ENCODE results near the gene DPP7.

DPP7 gene

DNA sequence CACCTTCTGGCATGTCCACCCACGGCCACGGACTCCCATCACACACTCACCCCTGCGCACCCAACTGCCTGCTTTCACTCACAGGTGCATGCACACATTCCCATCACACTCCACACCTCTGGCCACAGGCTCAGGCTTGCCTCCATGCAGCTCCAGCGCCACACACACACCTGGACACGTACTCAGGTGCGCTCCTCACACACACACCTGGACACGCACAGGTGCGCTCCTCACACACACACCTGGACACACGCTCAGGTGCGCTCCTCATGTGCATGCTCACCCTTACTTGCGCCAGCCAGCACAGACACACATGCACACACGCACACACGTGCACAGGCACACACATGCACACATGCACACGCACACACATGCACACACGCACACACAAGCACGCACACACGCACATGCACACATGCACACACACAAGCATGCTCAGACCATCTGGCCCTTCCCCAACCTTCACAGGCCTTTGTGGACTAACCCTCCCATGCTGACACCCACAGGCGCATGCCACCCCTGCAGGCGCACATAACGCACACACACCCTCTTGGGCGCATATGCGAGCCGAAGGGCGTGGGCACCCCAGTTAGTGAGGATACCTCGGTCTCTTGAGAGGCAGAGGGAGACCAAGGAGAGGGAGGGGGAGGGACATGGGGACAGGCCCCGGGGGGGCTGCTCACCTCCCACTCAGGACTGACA, 32.7 kb upstream of the DPP7 start:
- no peak overlapping the region for H3K4me3 ChIP-seq (ENCODE audit: low read depth, low read length)
- TF ChIP-seq, protein P1, sequence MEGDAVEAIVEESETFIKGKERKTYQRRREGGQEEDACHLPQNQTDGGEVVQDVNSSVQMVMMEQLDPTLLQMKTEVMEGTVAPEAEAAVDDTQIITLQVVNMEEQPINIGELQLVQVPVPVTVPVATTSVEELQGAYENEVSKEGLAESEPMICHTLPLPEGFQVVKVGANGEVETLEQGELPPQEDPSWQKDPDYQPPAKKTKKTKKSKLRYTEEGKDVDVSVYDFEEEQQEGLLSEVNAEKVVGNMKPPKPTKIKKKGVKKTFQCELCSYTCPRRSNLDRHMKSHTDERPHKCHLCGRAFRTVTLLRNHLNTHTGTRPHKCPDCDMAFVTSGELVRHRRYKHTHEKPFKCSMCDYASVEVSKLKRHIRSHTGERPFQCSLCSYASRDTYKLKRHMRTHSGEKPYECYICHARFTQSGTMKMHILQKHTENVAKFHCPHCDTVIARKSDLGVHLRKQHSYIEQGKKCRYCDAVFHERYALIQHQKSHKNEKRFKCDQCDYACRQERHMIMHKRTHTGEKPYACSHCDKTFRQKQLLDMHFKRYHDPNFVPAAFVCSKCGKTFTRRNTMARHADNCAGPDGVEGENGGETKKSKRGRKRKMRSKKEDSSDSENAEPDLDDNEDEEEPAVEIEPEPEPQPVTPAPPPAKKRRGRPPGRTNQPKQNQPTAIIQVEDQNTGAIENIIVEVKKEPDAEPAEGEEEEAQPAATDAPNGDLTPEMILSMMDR (conservative IDR thresholded peaks at IDR 0.05; ENCODE audit: low read depth, low read length) = no peak
- DNase-seq (ENCODE audit: low read depth) = no peak

DNA sequence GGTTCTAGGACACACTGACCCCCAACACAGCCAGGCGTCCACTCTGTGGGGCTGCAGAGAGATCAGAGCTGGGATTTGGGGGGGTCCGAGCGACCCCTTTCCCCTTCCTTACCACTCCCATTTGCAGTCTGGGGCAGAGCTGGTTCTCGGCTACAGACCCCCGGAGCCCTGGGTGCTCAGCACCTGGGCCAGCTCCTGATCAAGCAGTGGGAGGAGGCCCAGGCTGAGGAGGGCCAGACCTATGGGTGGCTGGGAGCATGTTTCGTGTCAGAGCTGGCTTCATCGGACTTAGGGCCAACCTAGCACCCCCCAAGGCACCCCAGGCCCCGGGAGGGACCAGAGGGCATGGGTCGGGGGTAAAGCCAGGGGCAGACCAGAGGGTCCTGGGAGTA, 32.0 kb upstream of the DPP7 start:
- no peak overlapping the region for H3K4me3 ChIP-seq (ENCODE audit: low read depth, low read length)
- TF ChIP-seq, protein P1 (conservative IDR thresholded peaks at IDR 0.05; ENCODE audit: low read depth, low read length) = no peak
- DNase-seq (ENCODE audit: low read depth) = no peak

DNA sequence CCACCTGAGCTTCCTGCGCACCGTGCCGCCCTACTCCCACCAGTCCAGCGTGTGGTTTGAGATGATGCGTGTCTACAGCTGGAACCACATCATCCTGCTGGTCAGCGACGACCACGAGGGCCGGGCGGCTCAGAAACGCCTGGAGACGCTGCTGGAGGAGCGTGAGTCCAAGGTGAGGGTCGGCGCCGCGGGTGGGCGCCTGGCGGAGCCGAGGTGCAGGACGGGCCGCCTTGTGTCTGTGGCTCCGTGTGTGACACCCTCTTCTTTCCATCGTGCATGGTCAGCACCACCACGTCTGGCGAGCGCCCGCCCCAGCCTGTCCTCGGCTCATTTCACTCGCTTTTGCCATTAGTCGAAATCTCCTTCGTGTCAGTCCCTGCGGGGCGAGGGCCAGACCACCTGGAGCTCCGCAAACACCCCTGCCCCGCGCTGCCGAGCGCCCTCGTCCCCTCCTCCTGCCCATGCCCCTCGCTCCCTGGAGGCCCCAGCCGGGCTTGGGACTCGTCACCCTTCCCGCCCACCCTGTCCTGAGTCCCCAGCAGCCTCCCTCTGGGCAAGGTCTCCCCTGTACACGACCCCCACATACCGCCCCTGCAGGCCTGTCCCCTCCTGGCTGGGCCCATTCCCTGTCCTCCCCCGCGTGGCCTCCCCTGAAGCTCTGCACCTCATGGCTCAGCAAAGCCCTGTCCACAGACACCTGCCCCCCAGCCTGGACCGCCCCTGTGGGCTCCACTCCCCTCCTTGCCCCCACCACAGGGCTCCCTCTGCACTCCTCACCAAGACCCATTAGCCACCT, 31.4 kb upstream of the DPP7 start:
- TF ChIP-seq, protein P1 (conservative IDR thresholded peaks at IDR 0.05; ENCODE audit: low read depth, low read length) = no peak
- no peak overlapping the region for H3K4me3 ChIP-seq (ENCODE audit: low read depth, low read length)
- DNase-seq (ENCODE audit: low read depth) = no peak

DNA sequence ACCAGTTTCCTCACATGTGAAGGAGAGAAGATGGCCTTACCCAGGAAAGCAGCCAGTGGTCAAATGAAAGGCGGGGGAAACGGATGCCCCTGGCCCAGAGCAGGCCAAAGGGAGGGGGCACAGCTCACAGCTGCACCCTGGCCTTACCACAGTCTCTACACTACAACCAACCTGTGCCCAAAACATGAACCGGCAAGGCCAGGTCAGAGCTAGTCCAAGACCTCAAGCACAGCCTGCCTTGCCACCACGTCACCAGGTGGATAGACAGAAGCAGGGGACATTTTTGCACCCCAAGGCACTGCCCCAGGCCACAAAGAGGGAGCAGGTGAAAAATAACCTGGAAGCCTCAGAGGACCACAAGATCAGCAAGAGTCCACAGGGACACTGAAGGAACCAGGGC, 28.9 kb upstream of the DPP7 start:
- TF ChIP-seq, protein P1 (conservative IDR thresholded peaks at IDR 0.05; ENCODE audit: low read depth, low read length) = no peak
- no peak for DNase-seq (ENCODE audit: low read depth)
- H3K4me3 ChIP-seq (ENCODE audit: low read depth, low read length) = no peak overlapping the region

DNA sequence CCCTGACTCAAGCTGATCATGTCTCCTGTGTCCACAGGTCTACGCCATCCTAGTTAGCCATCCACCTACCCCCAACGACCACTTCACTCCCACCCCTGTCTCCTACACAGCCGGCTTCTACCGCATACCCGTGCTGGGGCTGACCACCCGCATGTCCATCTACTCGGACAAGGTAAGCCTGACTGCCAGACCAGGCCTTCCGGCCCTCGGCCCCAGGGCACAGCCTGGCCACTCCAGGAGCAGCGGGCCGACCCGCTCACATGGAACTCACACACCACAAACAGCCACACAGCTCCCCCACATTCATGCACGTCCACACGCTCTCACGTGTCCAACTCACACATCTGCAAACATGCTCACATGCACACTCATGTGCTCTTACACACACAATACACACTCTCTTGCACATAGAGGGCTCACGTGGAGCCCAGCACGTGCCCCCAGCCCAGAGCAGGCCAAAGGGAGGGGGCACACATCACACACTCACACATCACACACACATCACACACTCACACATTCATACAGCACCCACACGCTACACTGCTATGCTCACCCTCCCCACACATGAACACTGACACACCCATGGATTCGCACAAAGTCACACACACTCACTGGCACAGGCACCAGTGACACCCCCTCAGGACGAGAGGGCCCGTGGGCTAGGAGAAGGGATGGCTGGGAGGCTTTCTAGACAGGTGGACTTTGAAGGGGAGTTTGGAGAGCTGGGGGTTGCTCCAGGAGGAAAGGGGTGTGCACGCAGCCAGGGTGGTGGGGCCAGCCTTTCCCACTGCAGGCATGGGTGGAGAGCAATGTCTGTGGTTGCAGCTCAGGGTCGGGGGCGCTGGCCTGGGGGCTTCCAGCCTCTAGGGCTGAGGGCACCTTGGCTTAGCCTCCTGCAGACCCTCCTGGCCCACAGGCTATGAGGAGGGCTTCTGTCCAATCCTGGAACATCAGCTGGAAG, 27.7 kb upstream of the DPP7 start:
- TF ChIP-seq, protein P1 (conservative IDR thresholded peaks at IDR 0.05; ENCODE audit: low read depth, low read length) = no peak
- H3K4me3 ChIP-seq (ENCODE audit: low read depth, low read length) = no peak overlapping the region
- DNase-seq (ENCODE audit: low read depth) = no peak

DNA sequence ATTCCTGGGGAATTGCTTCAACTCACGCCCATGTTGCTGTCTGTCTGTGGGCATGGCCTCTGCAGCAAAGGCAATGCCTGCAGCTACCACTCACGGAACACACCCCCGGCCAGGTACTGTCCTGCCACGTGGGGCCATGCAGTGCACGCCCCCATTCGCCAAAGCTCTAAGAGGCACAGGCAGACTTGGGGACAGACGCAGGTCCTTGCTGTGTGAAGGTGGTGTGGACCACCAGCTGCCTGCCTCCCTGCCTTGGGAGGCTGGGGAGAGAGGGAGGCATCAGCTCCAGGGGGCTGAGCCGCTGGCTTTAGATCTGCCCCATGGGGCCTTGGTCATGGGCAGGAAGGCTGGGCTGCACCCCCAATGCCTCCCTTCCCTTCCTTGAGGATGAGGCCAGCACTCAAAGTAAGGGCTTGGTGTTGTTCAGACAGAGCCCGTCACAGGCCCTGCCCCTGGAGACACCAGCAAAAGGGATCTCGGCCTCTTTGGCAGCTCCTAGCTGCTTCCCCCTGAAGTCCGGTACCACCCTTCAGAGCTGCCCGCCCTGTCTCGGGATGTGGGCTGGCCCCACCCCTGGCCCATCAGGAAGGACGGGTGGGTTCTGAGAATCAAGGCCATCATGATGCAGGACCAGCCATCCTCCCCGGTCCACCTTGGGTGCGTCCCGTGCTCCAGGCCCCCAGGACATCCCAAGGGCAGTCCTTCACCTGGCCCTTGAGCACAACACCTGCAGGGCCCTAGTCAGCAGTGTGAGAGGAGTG, 26.7 kb upstream of the DPP7 start:
- DNase-seq (ENCODE audit: low read depth) = no peak
- TF ChIP-seq, protein P1 (conservative IDR thresholded peaks at IDR 0.05; ENCODE audit: low read depth, low read length) = no peak

More for the DNA sequence above, 26.7 kb upstream of the DPP7 start:
- no peak overlapping the region for H3K4me3 ChIP-seq (ENCODE audit: low read depth, low read length)
